H1 (cell line): Measurements from ENCODE around the gene ST7L. TPM values are rescaled to one million over a fixed set of nuclear protein-coding genes. Genes with fewer than 3 reads are reported as not detected.

Experiments
- CTCF ChIA-PET: fragments of 300-600 bp; sonication (Branson Sonifier 250); formaldehyde crosslinking; loops from one replicate; lab custom pipeline; 2021; ENCODE audit not compliant: partially characterized antibody; lab: Charles Lee
- POLR2A ChIA-PET: fragments of 300-600 bp; sonication (Branson Sonifier 250); formaldehyde crosslinking; loops from one replicate; lab custom pipeline; 2021; ENCODE audit warnings: inconsistent platforms; ENCODE audit not compliant: partially characterized antibody; lab: Charles Lee
- DNase-seq, 2 experiments: peaks; one replicate each; pipeline versions ENCODE4 v3.0.0 to v3.0.0-alpha.2; 2010 to 2022; ENCODE audit warnings: low spot score in 2 of 2, low read depth in 1 of 2, mixed read lengths in 1 of 2
- FAIRE-seq: peaks from 2 replicates; lab custom pipeline; 2011; peaks lifted over from hg19 to GRCh38; lab: Jason Lieb, UNC
- H2AFZ ChIP-seq: 2 replicates; pipeline ENCODE4 v1.8.1; 2012; ENCODE audit warnings: low read length, inconsistent platforms
- H2AK5ac ChIP-seq: 2 replicates; pipeline ENCODE4 v1.6.1; 2013; ENCODE audit warnings: low read depth, low read length
- H2BK120ac ChIP-seq: replicated peaks from 2 replicates; pipeline ENCODE3; 2013; ENCODE audit warnings: low read depth, low read length, inconsistent platforms
- H2BK12ac ChIP-seq: 2 replicates; pipeline ENCODE4 v1.6.1; 2013; ENCODE audit warnings: low read depth, low read length
- H2BK15ac ChIP-seq: 2 replicates; pipeline ENCODE4 v1.6.1; 2013; ENCODE audit warnings: low read length
- H2BK20ac ChIP-seq: 2 replicates; pipeline ENCODE4 v1.6.1; 2013; ENCODE audit warnings: low read length
- H2BK5ac ChIP-seq: 2 replicates; pipeline ENCODE4 v1.6.1; 2013; ENCODE audit warnings: low read depth, low read length
- H3K14ac ChIP-seq: 2 replicates; pipeline ENCODE4 v1.6.1; 2013; ENCODE audit warnings: inconsistent platforms; ENCODE audit not compliant: insufficient read length
- H3K18ac ChIP-seq: 2 replicates; pipeline ENCODE4 v1.6.1; 2013; ENCODE audit warnings: low read length; ENCODE audit errors: extremely low read depth
- H3K23ac ChIP-seq: 2 replicates; pipeline ENCODE4 v1.6.1; 2013; ENCODE audit warnings: inconsistent platforms; ENCODE audit not compliant: insufficient read length
- H3K23me2 ChIP-seq: 2 replicates; pipeline ENCODE4 v1.6.1; 2013; ENCODE audit warnings: low read depth, low read length
- H3K27ac ChIP-seq: 2 replicates; pipeline ENCODE4 v1.6.1; 2011; ENCODE audit warnings: low read depth, low read length, inconsistent platforms
- H3K27me3 ChIP-seq, 4 experiments: replicated peaks in 1 of 4; 1 replicate in 1 of 4; 2 replicates in 3 of 4; pipeline versions ENCODE4 v1.6.1 to v1.8.1; 2011 to 2013; ENCODE audit warnings: low read length in 3 of 4, mild to moderate bottlenecking in 3 of 4, inconsistent platforms in 2 of 4, mixed read lengths in 2 of 4, moderate library complexity in 1 of 4; ENCODE audit not compliant: control insufficient read depth in 3 of 4, insufficient read depth in 3 of 4; ENCODE audit errors: extremely low read depth in 1 of 4
- H3K36me3 ChIP-seq, 4 experiments: 2 replicates each; pipeline versions ENCODE4 v1.6.1 to v1.8.1; 2011 to 2013; ENCODE audit warnings: mild to moderate bottlenecking in 4 of 4, low read length in 3 of 4, moderate library complexity in 2 of 4, control low read depth in 1 of 4, inconsistent platforms in 1 of 4; ENCODE audit not compliant: insufficient read depth in 4 of 4, control insufficient read depth in 2 of 4
- H3K4ac ChIP-seq: replicated peaks from 2 replicates; pipeline ENCODE3; 2013; ENCODE audit warnings: low read length, low read depth, mixed read lengths, inconsistent platforms; ENCODE audit not compliant: insufficient read length
- H3K4me1 ChIP-seq, 4 experiments: replicated peaks in 1 of 4; 1 replicate in 1 of 4; 2 replicates in 3 of 4; pipeline versions ENCODE4 v1.6.1 to v1.8.1; 2011 to 2013; ENCODE audit warnings: low read length in 3 of 4, inconsistent platforms in 2 of 4, mixed read lengths in 1 of 4; ENCODE audit not compliant: insufficient read depth in 4 of 4, control insufficient read depth in 3 of 4
- H3K4me2 ChIP-seq, 2 experiments: 2 replicates each; pipeline versions ENCODE4 v1.6.1 to v1.8.1; 2011 to 2013; ENCODE audit warnings: low read depth in 2 of 2, low read length in 2 of 2, control low read depth in 1 of 2, inconsistent platforms in 1 of 2, mild to moderate bottlenecking in 1 of 2; ENCODE audit not compliant: insufficient read depth in 1 of 2
- H3K4me3 ChIP-seq, 4 experiments: fragments of 200-600, 300-600 bp in 1 of 4; sonication (generic), shearing (Covaris generic), sonication (Bioruptor Twin) in 1 of 4; 2 replicates each; pipeline versions ENCODE4 v1.5.1 to v1.8.1; 2011 to 2016; ENCODE audit warnings: low read length in 4 of 4, low read depth in 3 of 4, control low read depth in 2 of 4, inconsistent platforms in 2 of 4, mild to moderate bottlenecking in 2 of 4, mixed read lengths in 1 of 4, moderate library complexity in 1 of 4; ENCODE audit not compliant: insufficient read depth in 2 of 4; ENCODE audit errors: extremely low read depth in 1 of 4
- H3K56ac ChIP-seq: replicated peaks from 2 replicates; pipeline ENCODE3; 2013; ENCODE audit warnings: low read depth, mild to moderate bottlenecking, mixed read lengths, low read length, inconsistent platforms; ENCODE audit not compliant: insufficient read length
- H3K79me1 ChIP-seq: 2 replicates; pipeline ENCODE4 v1.6.1; 2013; ENCODE audit warnings: low read depth, low read length, control low read depth
- H3K79me2 ChIP-seq, 2 experiments: 2 replicates each; pipeline versions ENCODE4 v1.6.1 to v1.8.1; 2012 to 2013; ENCODE audit warnings: low read length in 2 of 2, mild to moderate bottlenecking in 2 of 2, inconsistent platforms in 1 of 2; ENCODE audit not compliant: insufficient read depth in 2 of 2, control insufficient read depth in 1 of 2
- H3K9ac ChIP-seq, 4 experiments: replicated peaks in 1 of 4; 1 replicate in 1 of 4; 2 replicates in 3 of 4; pipeline versions ENCODE4 v1.6.1 to v1.8.1; 2011 to 2013; ENCODE audit warnings: low read depth in 3 of 4, low read length in 3 of 4, control low read depth in 2 of 4, mild to moderate bottlenecking in 2 of 4, moderate library complexity in 2 of 4, inconsistent platforms in 1 of 4; ENCODE audit errors: extremely low read depth in 1 of 4
- H3K9me3 ChIP-seq, 2 experiments: 2 replicates each; pipeline versions ENCODE4 v1.6.1 to v1.8.1; 2012 to 2013; ENCODE audit warnings: mild to moderate bottlenecking in 2 of 2, moderate library complexity in 2 of 2, control low read depth in 1 of 2, inconsistent platforms in 1 of 2, low read depth in 1 of 2, low read length in 1 of 2, mixed read lengths in 1 of 2; ENCODE audit not compliant: insufficient read depth in 2 of 2
- H4K20me1 ChIP-seq, 2 experiments: replicated peaks in 1 of 2; 2 replicates each; pipeline versions ENCODE3 to v1.8.1; 2011 to 2013; ENCODE audit warnings: inconsistent platforms in 2 of 2, low read length in 2 of 2, mild to moderate bottlenecking in 1 of 2; ENCODE audit not compliant: insufficient read depth in 2 of 2, control insufficient read depth in 1 of 2
- H4K5ac ChIP-seq: 2 replicates; pipeline ENCODE4 v1.6.1; 2013; ENCODE audit warnings: low read length, low read depth, mixed read lengths, inconsistent platforms; ENCODE audit not compliant: insufficient read length
- H4K8ac ChIP-seq: 2 replicates; pipeline ENCODE4 v1.8.0; 2013; ENCODE audit warnings: mild to moderate bottlenecking, moderate library complexity, low read length, inconsistent platforms; ENCODE audit not compliant: insufficient read depth; ENCODE audit errors: extremely low read depth
- H4K91ac ChIP-seq: replicated peaks from 2 replicates; pipeline ENCODE3; 2013; ENCODE audit warnings: low read length, mixed read lengths, inconsistent platforms; ENCODE audit not compliant: insufficient read length
- CTCF ChIP-seq, 3 experiments: IDR thresholded peaks; 1 replicate in 2 of 3; 2 replicates in 1 of 3; pipeline versions ENCODE4 v1.5.1 to v1.6.1; 2011; ENCODE audit warnings: low read length in 3 of 3, mild to moderate bottlenecking in 3 of 3, inconsistent platforms in 2 of 3, low read depth in 1 of 3, moderate library complexity in 1 of 3; ENCODE audit not compliant: insufficient read depth in 1 of 3; ENCODE audit errors: control extremely low read depth in 1 of 3
- YY1 ChIP-seq: IDR thresholded peaks from 2 replicates; pipeline ENCODE4 v1.6.1; 2011; ENCODE audit warnings: low read depth, mild to moderate bottlenecking, low read length
- WGBS, 2 experiments: shearing (Covaris generic) in 1 of 2; methylation state at CpG; one replicate each; pipeline versions ENCODE4 v1.1.6 to v1.1.7; 2013 to 2015; ENCODE audit warnings: low lambda C conversion rate in 2 of 2, mixed read lengths in 2 of 2, inconsistent platforms in 1 of 2, low coverage in 1 of 2, missing lambda C conversion rate in 1 of 2; ENCODE audit not compliant: insufficient replicate concordance in 2 of 2, insufficient coverage in 1 of 2, insufficient read length in 1 of 2; ENCODE audit errors: extremely low coverage in 1 of 2, missing lambda C conversion rate in 1 of 2; 5-methylcytosine and 5-hydroxymethylcytosine counted together
- polyA plus RNA-seq, 7 experiments: library from polyadenylated mRNA; depleted of rRNA in 3 of 7; stranded (reverse) in 5 of 7; unstranded in 2 of 7; fragments of >200 nt in 5 of 7; fragments of 200-250 nt in 2 of 7; gene quantifications; 1 replicate in 5 of 7; 2 replicates in 1 of 7; 4 replicates in 1 of 7; pipeline versions ENCODE4 v1.2.1 to v1.2.3, GENCODE V29; 2011 to 2013; ENCODE audit warnings: missing spikeins in 2 of 7, mixed read lengths in 2 of 7
- total RNA-seq: library from RNA; stranded (reverse); fragmentation: NEBNext Ultra II Directional; extraction: Animal tissue kit (Norgen Biotek cat#: 25700); gene quantifications from 2 replicates; pipeline ENCODE4 v1.2.1, GENCODE V29; 2021

Gene ST7L
- total and polyA plus RNA-seq, 2 of the 8 experiments (the other 6 are each of a cell fraction or from before 2014, with no cell fraction given): 9.6 to 16.2 TPM

- CTCF ChIA-PET: interaction anchor here (2.0 kb wide), 1 partner anchor 213 kb away, joined by 4 read pairs; no protein-coding TSS in a partner anchor
- Histone ChIP-seq H3K9me3 (no peaks in the 10 kb centered on the region), H2AK5ac (no peak overlapping the region), H2BK12ac (no peak overlapping the region), H3K14ac (no peak overlapping the region), H3K4me3 (no peak overlapping the region), H3K23ac (no peak overlapping the region), H3K23me2 (no peaks in the 10 kb centered on the region), H2BK20ac (no peak overlapping the region), H3K27ac (no peak overlapping the region), H3K27me3 (no peaks in the 10 kb centered on the region), H3K4me1 (no peaks in the 10 kb centered on the region), H3K79me1 (no peaks in the 10 kb centered on the region), H4K5ac (no peak overlapping the region), H3K9ac (no peak overlapping the region), H2BK120ac (no peak overlapping the region), H4K20me1 (no peaks in the 10 kb centered on the region), H3K18ac (no peak overlapping the region), H3K56ac (no peak overlapping the region), H3K4me2 (no peak overlapping the region), H2BK15ac (no peak overlapping the region), H4K8ac (no peak overlapping the region), H3K79me2 (no peaks in the 10 kb centered on the region), H4K91ac (no peak overlapping the region), H2AFZ (no peak overlapping the region), H2BK5ac (no peak overlapping the region), H3K4ac (no peak overlapping the region), H3K36me3 (peaks cover 2 to 22% (median 10%) of the 10 kb centered on the region in 4 experiments; a peak in 6 of 8 replicates)
- FAIRE-seq (no peak), DNase-seq (no peak)
- no peak for TF ChIP-seq CTCF (IDR thresholded peaks at IDR 0.05; ENCODE audit: control extremely low read depth in 1 of 3, insufficient read depth in 1 of 3, low read depth in 1 of 3, low read length in 3 of 3)
- no peak for TF ChIP-seq YY1
- WGBS, 2 experiments: 91% methylated on average over 1 of the region's 1 CpG; no CpG with 5 or more reads in 1 of the 2 experiments
- POLR2A ChIA-PET: interaction anchor here (0.9 to 1.4 kb wide), 2 partner anchors 12 to 71 kb away, joined by 3 read pairs; partner anchors contain the start of gene MOV10
These were observed 15.4 kb downstream of the ST7L start for GRCh38 chr1:112603541-112603940.
